CD4-positive, alpha-beta T cell treated with Interleukin-17A for 1 hour (primary cell): ENCODE measurements around the gene SPOCK2.
A peak's percentile ranks its signal among the peaks of the same experiment; 100 is the strongest.

Experiments
- DNase-seq: peaks from one replicate; pipeline ENCODE4 v3.0.0-alpha.2; 2020

The SPOCK2 gene

DNA sequence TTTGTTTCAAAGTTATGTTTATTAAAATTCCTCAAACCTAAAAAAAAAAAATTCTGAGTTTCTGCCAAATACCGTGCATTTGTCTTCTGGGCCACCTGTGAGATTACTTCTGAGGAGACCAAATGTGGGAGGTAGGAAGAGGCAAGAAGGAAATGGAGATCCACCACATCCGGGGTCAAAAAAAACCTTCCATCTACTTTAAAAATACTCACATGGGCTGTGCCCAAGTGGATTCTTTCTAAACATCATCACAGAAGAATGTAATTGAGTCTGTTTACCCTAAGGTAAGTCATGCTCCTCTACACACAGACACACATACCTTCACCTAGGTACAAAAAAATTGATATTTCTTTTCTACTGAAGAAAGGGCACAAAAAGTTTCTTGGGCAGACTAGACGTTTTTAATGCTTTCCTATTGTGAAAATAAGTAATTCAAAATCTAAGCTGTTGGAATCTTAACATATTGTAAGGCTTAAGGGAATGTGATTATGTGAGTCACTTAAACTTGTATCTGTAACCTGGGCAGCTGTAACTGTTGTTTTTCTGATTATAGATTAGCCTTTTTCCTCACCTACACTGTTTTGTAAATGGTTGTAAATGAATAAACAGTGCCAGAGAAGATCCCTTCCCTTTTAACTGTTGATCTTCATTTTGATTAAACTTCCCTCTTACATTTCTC is 19.1 kb upstream of the SPOCK2 start:
- DNase-seq: peak; percentile 69

DNA sequence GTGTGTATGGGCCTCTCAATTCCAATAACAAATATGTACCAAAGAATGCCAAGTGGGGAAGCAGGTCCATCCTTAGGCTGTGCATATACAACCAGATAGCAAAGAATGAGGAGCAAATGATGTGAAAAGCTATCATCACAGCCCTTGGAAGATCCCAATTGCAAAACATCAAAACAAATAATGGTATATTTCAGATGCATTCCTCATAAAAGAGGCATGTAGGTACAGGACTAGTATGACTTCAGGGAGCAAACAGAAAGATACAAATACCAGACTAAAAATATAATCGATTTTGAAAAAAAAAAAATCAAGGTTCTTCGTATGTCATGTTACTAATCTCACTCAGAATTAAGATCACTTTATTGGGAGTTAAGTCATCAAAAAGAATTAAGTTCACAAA is 18.5 kb upstream of the SPOCK2 start:
- no peak for DNase-seq

DNA sequence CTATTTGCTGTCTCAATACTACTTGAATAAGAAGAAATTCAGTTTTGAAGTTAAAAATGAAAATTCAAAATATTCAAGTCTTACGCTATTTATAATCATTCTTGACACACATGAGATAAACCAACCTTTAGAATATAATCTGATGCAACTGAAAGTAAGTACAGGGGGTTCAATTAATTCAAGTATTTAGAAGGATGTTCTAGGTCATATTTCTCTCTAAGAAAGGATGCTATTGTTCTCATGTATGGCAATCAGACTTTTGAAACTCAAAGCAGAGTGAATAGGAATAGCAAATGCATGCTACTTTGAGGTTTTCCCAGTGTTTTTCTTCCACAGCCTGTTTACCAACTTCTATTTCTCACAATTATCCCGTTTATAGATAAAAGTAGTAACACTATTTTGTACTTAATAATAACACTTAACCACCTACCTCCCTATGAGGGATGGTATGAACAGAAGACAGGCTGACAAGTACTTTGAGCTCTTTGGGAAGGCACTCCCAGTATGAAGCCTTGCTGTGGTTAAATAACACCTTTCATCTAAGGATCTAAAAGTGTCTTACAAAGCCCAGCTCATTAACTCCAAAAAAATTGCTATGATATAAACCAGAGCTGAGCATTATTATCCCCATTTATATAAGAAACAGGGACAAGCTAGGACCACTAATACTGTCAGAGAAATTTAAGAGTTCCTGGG is 18.0 kb upstream of the SPOCK2 start:
- DNase-seq: no peak

DNA sequence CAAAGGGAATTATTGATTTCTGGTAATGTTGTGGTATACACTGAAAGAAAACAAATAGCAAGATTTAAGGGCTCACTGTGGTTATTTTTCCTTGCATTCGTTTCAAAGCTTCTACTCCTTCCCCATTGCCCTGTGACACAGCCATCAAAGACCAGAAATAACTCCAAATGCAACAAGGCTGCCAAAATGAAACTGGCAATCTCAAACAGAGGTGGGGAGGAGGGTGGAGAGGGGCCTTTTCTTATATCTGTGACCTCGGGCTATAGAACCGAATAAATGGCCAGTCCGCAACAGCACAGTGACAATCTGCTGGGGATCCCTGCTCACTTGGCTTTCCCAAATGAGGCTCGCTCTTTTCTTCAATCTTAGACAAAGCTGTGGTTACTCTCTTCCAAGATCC is 17.4 kb upstream of the SPOCK2 start:
- no peak for DNase-seq

DNA sequence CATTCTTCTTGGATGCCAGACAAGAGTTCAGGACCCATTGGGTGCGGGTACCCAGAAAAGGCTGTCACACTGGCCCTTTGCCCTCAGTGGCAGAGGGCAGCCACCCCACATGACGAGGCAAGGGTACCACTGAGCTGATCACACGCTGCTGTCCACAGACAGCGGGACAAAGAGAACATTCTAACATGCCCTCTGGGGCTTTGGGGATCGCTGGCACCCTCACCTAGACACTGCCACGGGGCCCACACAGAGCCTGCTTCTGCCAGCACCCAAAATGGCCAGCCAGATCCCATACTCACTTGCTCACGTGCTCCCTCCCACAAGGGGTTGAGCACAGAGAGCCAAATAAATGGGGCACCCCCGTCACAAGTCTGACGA is 16.7 kb upstream of the SPOCK2 start:
- DNase-seq: no peak

DNA sequence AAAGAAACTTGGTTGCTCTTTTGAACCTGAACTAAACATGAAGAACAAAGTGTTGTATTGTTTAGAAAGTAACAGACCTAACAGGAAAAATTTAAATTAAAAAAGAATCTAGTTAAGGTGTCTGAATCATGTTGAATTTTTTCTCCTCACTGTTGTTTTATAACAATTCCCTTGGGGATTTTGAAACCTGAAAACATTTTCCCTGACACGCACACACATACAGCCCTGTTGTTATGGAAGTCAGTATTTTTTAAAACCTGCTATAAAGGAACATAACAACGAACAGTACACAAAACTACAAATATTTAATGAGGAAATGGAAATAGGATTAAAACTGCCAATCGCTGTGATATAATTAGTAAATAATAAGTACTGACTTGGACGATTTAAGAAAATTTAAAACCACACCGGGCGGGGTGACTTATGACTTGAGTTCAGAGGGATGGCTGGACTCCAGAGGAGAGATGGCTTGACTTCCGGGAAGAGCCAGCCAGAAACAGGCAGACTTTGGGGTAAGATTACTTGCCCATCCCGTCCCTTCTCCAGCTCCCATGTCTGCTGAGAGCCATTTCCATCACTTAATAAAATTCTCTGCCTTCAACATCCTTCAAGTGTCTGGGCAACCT is 16.2 kb upstream of the SPOCK2 start:
- DNase-seq: no peak

DNA sequence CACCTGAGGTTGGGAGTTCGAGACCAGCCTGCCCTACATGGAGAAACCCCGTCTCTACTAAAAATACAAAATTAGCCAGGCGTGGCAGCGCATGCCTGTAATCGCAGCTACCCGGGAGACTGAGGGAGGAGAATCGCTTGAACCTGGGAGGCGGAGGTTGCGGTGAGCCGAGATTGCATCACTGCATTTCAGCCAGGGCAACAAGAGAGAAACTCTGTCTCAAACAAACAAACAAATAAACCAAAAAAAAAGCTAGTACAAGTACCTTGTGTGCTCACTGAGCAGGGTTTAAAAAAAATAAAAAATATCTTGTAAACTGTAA is 11.2 kb upstream of the SPOCK2 start:
- DNase-seq: no peak

DNA sequence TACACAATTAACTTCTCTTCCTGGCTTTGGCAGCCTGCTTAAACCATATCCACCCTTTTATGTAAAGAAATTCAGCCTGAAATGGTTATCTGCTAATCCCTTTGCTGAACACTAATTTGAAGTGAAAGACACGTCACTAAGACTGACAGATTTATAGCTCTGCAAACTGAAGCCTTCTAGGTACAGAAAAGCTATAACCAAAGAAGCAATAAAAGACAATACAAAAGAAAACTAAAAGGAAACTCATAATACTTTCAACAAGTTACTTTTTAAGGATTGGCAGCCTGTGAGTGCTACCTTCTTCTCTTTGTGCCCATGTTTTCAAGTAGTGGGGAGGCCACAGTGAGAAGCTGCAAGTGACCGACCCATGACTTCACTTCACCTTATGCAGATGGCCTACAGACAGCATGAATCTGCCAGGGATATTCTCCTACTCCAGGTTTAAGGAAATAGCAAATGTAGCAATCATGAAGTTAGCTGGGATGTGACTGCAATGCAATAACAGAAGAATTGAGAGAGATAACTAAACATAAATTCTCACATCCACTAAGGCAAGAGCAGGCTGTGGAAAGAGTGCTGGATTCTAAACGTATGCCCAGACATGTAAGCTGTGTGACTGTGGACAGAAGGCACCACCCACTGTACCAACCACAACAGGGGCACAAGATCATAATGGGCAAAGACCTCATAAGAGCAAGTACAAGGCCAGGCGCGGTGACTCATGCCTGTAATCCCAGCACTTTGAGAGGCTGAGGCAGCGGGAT is 10.7 kb upstream of the SPOCK2 start:
- no peak for DNase-seq

DNA sequence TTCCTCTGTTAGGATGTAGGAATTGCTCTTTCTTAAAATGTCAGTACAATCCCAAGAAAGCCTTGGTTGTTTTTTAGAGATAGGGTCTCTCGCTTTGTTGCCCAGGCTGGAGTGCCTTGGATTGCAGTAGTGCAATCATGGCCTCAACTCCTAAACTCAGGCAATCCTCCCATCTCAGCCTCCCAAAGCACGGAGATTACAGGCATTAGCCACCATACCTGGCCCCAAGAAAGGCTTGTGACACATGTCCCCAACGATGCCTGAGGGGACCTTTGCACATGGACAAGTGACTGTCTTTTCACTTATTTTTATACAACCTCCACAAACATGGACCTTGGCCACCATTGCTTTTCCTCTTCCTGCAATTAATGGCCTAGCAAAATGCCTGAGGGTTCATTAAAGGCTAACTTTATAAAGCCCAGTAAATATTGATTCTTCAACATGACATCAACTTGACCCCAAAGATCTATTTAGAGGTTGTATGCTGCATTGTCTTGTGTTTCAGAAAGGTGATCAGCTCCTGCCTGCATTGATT is 10.0 kb upstream of the SPOCK2 start:
- DNase-seq: no peak

DNA sequence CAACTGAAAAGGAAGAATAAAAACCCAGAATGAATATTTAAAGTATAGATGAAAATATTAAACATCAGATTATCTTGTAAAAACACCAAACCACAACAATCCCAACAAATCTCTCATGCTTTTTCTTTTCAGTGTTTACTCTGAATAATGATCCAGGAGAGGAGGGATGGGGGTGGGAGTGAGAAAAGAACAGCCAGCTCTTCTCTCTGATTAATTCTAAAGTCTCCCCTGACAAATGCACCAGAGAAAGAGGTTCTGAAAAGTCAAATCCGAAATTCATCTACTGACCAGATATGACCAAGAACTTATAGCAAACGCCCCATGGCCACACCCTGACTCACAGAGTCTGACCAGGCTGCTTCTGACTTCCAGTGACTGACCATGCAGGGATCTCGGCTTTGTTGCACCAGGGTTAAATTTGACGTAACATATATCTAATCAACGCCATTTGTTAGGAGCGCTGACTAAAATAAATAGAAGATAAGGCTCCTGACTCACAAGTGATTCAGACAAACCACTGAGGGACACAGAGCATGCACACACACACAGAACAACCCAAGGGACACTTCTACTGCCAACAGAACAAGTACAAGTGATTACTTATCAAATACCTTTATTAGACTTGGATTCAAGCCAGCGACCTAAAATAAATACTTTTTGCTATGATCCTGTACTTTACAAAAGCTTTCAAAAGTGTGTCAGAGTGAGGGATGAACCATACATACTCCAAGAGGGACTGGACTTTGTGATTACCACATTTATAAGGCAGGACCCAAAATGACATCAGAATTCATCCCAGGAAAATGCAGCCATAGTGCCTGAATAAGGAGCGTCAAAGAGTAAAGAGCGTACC is 9.3 kb upstream of the SPOCK2 start:
- DNase-seq: no peak

DNA sequence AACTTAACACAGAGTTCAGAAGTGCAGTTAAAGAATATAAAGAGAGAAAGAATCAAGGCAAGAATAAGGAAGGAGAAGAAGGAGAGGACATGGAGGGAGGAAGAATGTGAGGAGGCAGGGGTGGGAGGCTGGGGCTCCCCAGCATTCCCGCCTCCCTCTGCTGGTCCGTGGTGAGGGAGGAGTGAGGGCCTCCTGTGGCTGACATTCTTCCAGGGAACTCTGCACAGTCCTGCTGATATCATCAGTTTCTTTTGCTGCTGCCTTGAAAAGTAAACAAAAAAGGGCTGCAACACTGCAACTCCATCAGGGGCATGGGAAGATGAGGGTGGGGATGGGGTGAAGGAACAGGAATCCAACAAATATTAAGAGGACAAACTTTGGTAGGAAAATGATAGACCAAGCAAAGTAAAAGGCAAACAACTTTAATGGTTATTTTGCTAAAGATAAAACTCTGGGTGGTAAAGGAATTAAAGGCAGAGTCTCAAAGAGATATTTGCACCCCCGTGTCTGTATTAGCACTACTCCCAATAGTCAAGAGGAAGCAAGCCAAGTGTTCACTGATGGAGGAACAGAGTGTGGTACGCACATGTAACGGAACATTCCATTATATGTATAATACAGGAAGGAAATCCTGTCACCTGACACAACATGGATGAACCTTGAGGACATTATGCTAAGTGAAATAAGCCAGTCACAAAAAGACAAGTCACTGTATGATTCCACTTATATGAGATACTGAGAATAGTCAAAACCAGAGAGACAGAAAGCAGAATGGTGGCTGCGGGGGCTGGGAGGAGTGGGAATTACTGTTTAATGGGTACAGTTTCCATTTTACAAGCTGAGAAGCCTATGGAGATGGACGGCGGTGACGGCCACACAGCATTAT is 8.0 kb upstream of the SPOCK2 start:
- DNase-seq: no peak

DNA sequence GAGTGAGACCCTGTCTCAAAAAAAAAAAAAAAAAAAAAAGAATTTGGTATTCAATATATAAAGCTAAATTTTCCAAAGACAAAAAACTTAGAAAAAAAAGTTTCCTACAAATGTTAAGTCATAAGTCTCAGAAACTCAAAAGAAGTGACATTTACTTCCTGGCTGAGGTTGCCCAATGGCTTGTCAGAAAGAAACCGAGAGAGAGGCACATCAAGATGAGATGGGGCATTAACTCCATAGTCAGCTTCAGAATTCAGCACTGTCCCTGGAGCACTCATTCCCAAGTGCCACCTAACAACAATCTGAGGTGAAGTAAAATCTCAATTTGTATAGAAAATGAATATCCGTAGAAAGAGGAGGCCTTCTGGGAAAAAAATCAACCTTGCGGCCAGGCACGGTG is 6.8 kb upstream of the SPOCK2 start:
- DNase-seq: no peak

DNA sequence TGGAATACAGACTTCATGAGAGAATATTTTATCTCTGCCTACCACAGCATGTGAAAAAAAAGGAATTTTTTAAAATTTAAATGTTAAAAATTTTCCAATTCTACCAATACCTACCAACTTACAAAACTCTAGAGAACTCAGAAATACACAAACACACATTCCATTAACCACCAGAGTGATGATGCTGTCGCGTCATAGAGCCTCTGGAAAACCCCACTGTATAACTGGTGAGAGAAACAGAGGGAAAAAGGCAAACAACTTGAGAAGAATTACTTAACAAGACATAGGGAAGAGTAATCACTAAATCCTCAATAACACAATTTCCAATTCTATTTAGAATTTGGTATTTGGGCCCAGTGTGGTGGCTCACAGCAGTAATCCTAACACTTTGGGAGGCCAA is 6.2 kb upstream of the SPOCK2 start:
- DNase-seq: no peak

DNA sequence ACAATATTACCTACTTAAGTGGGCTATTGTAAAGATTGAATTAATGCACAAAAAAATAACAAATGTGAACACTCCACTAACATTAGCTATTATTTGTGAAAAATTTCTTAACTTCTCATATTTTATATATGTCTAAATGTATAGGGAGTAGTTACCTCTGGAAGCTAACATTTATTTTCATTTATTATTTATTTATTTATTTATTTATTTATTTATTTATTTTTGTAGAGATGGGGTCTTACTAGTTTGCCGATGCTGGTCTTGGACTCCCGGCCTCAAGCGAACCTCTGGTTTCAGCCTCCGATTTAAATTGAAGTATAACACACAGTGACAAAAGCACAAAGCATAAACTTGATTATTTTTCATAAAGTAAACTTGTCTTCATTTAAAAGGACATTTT is 5.1 kb upstream of the SPOCK2 start:
- DNase-seq: no peak

DNA sequence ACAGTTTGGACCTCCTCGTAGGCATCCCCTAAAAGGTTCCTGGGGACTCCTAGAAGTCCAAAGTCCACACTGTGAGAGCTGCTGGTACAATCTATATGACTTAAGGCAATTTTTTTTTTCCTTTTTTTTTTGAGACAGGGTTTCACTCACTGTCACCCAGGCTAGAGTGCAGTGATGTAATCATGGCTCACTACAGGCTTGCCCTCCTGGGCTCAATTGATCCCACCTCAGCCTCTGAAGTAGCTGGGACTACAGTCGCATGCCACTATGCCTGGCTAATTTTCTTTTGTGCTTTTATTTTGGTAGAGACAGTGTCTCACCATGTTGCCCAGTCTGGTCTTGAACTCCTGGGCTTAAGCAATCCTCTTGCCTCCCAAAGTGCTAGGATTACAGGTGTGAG is 4.6 kb upstream of the SPOCK2 start:
- no peak for DNase-seq

DNA sequence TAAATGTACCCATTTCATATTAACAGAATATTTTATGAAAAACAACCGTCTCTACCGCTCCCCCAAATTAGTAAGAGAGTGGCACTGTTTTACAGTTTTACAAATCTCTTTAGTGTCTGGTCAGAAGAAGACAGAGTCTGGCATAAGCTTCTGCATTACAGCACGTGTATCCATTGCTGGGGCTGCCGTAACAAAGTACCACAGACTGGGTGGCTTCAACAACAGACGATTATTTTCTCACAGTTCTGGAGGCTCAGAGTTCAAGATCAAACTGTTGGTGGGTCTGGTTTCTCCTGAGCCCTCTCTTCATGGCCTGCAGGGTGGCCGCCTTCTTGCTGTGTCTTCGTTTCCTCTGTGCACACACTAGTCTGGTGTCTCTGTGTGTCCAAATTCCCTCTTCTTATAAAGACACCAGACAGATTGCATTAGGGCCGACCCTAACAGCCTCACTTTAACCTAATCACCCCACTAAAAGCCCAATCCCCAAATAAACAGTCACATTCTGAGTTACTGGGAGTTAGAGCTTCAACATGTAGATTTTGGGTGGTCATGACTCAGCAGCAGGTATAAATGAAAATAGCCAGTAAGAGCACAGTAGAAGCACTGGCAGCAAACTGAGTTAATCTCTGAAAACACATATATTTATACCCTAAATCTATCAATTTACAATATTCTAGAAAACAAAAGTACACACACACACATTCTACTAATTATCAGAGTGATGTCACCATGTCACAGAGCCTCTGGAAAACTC is 4.0 kb upstream of the SPOCK2 start:
- no peak for DNase-seq

DNA sequence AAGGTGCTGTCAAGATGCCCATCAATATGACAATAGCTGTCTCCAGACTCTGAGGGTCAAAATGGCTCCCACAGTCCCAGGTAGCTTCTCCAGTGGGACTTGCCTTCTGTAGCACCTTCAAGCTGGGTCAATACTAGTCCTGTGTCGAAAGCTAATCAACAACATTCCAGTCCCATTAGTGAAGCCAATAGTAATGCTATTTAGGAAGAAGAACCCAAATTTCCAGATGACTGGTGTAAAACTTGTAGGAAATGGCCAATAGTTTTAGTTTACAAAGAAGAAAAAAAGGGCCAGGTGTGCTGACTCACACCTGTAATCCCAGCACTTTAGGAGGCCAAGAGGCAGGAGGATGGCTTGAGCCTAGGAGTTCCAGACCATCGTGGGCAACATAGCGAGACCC is 2.0 kb upstream of the SPOCK2 start:
- no peak for DNase-seq

DNA sequence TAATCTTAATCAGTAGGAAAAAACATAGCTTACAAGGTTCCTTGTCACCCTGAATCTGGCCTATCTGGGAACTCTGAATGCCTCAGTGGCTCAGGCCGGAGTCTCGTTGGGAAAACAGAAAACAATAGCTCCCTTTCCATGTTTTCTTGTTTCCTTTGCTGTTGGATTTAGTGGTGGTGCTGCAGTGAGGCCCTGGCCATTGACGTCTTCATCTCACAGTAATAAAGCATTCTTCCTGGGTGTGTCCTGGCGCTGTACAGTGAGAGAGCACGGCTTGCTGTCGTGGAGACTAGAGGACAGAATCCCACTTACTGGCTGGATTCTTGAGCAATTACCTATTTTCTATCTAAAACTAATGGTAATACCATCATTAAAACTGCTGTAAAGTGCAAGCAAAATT is 1.3 kb upstream of the SPOCK2 start:
- peak; percentile 51 for DNase-seq

DNA sequence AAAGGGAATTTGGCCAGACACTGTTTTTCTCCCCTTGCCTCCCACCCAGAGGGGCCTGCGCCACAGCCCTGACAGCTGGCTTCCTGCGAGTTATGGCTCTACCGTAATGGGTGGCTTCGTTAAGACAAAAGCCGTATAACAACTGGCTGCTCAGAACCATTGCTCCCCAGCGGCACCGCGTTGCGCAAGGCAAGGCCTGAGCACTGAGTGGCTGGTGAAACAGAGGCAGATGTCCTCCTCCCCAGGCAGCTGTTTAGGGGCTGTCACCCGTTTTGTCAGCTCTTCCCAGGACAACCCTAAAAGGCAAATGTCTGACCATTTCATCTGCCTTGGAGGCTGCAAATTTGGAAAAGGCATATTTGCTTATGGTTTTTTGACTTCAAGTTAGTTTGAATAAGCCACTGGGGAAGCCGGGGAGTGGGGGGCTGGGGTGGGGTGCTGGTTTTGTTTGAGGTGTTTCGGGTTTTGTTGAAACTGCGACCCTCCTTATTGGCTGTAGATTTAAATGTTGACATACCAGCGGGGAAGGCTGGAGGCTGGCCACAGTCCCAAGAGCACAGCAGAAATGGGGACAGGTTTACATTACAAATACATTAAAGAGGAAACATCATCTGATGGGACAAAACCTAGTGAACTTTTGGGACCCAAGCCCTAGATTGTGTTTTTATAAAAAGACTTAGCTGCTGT is 681 bp upstream of the SPOCK2 start:
- peak; percentile 56 for DNase-seq

DNA sequence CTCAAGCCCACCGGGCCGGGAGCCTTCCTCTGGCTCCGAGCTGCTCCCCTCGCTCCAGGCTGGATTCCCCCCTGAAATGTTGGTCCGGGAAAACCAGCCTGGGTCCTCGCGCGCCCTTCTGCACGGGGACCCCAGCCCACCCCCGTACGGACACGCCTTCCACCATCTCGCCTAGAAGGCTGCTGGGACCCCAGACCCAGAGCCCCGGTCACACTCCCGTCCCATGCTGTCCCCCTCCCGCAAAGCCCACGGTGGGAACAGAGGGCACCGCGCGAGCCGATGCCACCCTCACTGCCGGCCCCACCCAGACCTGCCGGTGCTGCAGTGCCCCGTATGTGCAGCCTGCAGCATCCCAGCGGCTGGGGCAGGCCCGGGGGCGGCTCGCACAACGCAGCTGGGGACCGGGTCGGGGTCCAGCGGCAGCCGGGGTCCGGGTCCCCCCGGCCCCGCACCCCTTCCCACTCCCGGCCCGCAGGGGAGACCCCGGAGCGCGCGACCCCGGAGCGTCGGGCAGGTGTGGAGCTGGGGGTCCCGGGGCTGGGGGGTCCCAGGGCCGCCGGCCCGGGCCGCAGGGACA is 871 bp downstream of the SPOCK2 start:
- DNase-seq: peak; percentile 41
